ENCODE results near the gene SCCPDH.

The SCCPDH gene

DNA sequence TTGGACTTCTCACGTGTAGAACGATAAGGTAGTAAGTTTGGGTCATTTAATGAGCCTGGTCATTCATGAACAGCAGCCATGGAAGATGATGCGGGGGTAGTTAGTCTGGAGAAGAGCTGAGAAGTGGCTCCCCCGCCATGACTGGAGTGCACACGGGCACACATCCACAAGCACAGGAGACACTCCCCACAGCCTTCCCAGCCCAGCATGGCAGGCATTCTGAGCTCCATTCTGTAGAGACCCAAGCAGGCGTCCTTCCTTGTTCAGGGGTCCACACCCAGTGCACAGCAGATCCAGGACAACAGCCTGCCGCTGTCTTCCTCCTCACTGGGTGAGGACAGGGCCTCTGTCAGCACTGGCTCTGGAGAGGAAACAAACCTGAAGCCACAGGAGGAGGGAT lies 57.0 kb downstream of the SCCPDH start:
- TF ChIP-seq, protein P1, sequence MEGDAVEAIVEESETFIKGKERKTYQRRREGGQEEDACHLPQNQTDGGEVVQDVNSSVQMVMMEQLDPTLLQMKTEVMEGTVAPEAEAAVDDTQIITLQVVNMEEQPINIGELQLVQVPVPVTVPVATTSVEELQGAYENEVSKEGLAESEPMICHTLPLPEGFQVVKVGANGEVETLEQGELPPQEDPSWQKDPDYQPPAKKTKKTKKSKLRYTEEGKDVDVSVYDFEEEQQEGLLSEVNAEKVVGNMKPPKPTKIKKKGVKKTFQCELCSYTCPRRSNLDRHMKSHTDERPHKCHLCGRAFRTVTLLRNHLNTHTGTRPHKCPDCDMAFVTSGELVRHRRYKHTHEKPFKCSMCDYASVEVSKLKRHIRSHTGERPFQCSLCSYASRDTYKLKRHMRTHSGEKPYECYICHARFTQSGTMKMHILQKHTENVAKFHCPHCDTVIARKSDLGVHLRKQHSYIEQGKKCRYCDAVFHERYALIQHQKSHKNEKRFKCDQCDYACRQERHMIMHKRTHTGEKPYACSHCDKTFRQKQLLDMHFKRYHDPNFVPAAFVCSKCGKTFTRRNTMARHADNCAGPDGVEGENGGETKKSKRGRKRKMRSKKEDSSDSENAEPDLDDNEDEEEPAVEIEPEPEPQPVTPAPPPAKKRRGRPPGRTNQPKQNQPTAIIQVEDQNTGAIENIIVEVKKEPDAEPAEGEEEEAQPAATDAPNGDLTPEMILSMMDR (conservative IDR thresholded peaks at IDR 0.05), result no peak
- H3K27ac ChIP-seq, result no peak overlapping the region

DNA sequence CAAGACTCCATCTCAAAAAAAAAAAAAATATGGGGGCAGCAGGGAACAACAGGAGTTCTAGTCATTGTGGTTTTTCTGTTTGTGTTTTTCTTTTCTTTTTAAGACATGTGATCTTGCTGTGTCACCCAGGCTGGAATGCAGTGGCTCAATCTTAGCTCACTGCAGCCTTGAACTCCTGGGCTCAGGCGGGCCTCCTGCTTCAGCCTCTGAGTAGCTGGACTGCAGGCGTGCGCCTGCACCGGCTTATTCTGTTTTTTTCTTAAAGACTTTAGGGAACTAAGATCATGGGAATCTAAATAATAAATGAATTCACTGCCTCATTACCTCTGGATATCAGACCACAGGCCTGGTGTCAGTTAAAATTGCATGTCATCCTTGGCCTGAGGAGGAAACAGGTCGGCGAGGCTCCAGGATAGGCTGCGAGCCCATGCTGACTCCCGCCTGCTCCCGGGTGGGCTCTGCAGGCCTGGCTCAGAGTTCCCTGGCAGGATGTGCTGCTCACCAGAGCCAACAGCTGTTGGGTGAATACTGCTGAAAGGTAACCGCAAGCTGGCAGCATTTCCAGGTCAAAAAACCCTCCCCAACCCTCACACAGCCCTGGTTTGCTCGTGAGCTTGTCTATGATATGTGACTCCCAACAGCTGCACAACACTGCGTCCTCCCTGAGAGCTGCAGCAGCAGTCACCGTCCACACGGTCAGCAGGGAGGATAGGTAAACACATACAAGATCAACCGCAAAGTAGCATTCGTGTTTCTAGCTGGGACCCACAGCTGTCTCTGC lies 58.1 kb downstream of the SCCPDH start:
- TF ChIP-seq, protein P1 (conservative IDR thresholded peaks at IDR 0.05), result no peak
- H3K27ac ChIP-seq, result no peak overlapping the region

DNA sequence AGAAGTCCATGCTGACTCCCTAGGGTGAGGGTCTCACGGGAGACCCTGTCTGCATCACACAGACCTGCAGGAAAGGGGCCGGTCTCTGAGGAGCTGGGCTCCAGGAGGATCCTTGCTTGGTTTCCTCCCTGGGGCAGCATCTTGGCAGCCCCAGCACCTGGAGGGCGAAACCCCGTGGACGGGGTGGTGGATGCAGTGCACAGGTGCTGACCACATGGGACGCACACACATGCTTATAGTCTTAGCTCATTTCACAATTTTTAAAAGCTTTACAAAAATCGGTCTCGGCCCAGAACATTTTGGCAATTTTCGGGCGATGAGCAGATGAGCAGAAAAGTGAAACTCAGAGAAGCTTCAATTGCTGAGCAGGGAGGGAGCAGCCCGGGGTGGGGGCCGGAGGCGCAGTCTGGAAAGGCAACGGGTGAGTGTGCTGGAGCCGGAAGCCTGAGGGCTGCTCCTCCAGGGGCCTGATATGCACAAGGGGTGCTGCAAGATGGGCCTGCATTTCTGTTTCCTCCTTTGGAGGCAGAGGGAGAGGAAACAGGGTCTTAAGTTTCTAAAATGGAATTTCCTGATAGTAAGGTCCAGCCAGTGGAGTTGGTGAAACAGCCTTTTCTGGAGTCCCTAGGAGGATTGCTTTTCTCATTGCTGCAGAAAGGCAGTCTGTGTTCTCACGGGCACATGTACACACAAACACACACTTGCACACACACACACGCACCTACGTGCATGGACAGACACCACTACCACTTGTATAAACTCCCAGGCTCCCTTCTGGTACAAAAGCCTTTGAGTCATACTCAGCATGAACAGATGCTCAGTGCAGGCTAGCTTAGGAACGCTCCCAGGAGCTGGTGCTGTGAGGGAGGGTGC lies 60.6 kb downstream of the SCCPDH start:
- TF ChIP-seq, protein P1 (conservative IDR thresholded peaks at IDR 0.05), result no peak
- H3K27ac ChIP-seq, result no peak overlapping the region

DNA sequence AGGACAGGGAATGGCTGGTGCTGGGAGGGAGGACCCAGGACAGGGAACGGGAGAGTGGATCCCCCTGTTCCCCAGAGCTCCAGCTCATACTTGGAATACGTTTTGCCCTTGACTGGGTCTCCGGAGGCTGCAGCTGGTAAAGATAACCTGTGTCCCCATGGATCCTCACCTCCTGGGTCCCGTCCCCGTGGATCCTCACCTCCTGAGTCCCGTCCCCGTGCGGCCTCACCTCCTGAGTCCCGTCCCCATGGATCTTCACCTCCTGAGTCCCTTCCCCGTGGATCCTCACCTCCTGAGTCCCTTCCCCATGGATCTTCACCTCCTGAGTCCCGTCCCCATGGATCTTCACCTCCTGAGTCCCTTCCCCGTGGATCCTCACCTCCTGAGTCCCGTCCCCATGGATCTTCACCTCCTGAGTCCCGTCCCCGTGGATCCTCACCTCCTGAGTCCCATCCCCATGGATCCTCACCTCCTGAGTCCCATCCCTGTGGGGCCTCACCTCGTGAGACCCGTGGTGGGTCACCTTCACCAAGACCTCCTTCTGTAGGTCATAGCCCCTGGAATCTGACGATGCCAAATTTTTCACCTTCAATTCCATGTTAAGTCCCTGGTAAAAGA lies 61.4 kb downstream of the SCCPDH start:
- H3K27ac ChIP-seq, result no peak overlapping the region
- TF ChIP-seq, protein P1 (conservative IDR thresholded peaks at IDR 0.05), result no peak

DNA sequence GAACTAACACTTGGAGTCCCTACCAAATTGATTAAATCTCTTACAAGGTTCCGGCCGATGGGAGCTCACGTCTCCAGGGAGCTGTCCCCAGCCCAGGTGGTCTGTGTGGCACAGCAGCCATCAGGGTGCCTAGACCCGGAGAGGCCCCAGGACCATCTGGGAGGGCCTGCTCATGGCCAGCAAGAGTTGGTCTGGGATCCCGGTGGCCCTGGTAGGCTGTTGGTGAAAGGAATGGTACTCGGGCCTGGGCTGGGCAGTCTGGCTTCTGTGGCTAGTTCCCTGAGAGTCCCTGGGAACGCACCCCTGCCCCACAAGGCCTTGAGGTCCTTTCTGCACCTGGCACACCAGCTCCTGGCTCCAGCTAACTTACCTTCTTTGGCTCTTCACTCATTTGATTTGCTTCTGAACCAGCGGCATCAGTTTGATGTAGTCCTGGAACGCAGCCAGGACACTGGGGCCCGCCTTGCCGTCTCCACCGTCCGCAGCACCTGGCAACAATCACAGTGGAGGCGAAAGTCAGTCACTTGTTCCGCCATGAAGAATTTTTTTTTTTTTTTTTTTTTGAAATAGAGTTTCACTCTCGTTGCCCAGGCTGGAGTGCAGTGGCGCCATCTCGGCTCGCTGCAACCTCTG lies 62.5 kb downstream of the SCCPDH start:
- H3K27ac ChIP-seq, result no peak overlapping the region
- TF ChIP-seq, protein P1 (conservative IDR thresholded peaks at IDR 0.05), result no peak

DNA sequence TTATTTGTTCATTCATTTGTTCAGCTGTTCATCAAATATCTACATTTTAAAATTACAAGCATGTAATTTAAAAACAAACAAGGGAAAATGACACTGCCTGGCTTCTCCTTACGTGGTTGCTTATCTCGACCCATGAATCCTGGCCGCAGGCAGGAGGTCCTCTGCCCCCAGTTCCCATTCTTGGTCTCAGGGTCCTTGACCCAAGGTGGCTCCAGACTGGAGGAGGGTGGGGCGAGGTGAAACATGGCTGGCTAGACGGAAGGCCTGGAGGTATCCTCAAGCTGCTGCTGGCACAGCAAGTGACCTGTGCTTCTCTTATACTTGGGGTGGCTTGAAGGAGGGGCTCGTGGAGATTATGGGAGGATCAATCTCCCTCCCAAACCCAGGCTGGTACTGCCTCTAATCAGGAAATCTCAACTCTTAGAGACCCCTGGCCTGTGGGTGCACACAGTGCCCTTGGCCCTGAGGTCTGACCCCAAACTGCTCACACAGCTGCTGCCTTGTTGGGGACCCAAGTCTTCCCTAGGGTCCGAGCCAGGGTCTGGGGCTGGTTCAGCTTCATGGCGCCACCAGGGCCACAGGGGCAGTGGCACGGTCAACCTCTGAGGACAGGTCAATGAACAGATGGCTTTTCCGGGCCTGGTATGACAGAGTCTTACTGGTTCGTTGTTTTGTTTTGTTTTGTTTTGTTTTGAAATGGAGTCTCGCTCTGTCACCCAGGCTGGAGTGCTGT lies 63.7 kb downstream of the SCCPDH start:
- TF ChIP-seq, protein P1 (conservative IDR thresholded peaks at IDR 0.05), result no peak
- no peak overlapping the region for H3K27ac ChIP-seq

All from VCaP (cell line).